Measurements from ENCODE around the gene CASQ2. TPM values are rescaled to one million over a fixed set of nuclear protein-coding genes. Genes with fewer than 3 reads are reported as not detected.
A peak's percentile ranks its signal among the peaks of the same experiment; 100 is the strongest.

CASQ2 gene
- total RNA-seq, 4 donors from 2014 or later: 1.5 to 30.2 (median 7.8) TPM

GRCh38 chr1:115717541-115717940, 51.0 kb downstream of the CASQ2 start:
- intact Hi-C loops (cut with DNase I; ENCODE audit: low total_unique reads): loop anchor here (10.0 kb wide), 1 partner anchor 57 kb away; no protein-coding TSS in a partner anchor

GRCh38 chr1:115714572-115715141, 53.9 kb downstream of the CASQ2 start:
- no peak for DNase-seq
- no peak overlapping the region for H3K4me3 ChIP-seq
- no peaks in the 10 kb centered on the region for H3K36me3 ChIP-seq
- H3K27me3 ChIP-seq: no peaks in the 10 kb centered on the region
- H3K27ac ChIP-seq: no peak overlapping the region
- H3K9me3 ChIP-seq: no peaks in the 10 kb centered on the region
- TF ChIP-seq POLR2A (IDR thresholded peaks at IDR 0.05) (no peak), CTCF (IDR thresholded peaks at IDR 0.05) (no peak)
- no peaks in the 10 kb centered on the region for H3K4me1 ChIP-seq
- intact Hi-C loops (cut with DNase I; ENCODE audit: low total_unique reads): loop anchor here (10.0 kb wide), 1 partner anchor 60 kb away; no protein-coding TSS in a partner anchor

More at GRCh38 chr1:115717541-115717940, 51.0 kb downstream of the CASQ2 start:
- Histone ChIP-seq H3K4me1 (no peaks in the 10 kb centered on the region), H3K36me3 (no peaks in the 10 kb centered on the region), H3K4me3 (no peak overlapping the region), H3K27me3 (no peaks in the 10 kb centered on the region), H3K27ac (no peak overlapping the region), H3K9me3 (no peaks in the 10 kb centered on the region)
- DNase-seq: peak; percentile 38 to 64
- TF ChIP-seq POLR2A (IDR thresholded peaks at IDR 0.05) (no peak), CTCF (IDR thresholded peaks at IDR 0.05) (peak; percentile 34 to 60 (median 55))

GRCh38 chr1:115713906-115714305, 54.6 kb downstream of the CASQ2 start:
- no peak overlapping the region for H3K27ac ChIP-seq
- H3K9me3 ChIP-seq: no peaks in the 10 kb centered on the region
- H3K4me1 ChIP-seq: no peaks in the 10 kb centered on the region
- H3K36me3 ChIP-seq: no peaks in the 10 kb centered on the region
- intact Hi-C loops (cut with DNase I; ENCODE audit: low total_unique reads): loop anchor here (10.0 kb wide), 1 partner anchor 61 kb away; no protein-coding TSS in a partner anchor
- DNase-seq: no peak
- no peaks in the 10 kb centered on the region for H3K27me3 ChIP-seq
- TF ChIP-seq POLR2A (IDR thresholded peaks at IDR 0.05): no peak
- TF ChIP-seq CTCF (IDR thresholded peaks at IDR 0.05): no peak
- H3K4me3 ChIP-seq: no peak overlapping the region

GRCh38 chr1:115712911-115713609, 55.5 kb downstream of the CASQ2 start:
- Histone ChIP-seq H3K27ac (no peak overlapping the region), H3K9me3 (no peaks in the 10 kb centered on the region), H3K4me3 (no peak overlapping the region), H3K4me1 (no peaks in the 10 kb centered on the region), H3K27me3 (no peaks in the 10 kb centered on the region), H3K36me3 (no peaks in the 10 kb centered on the region)
- no peak for TF ChIP-seq CTCF (IDR thresholded peaks at IDR 0.05)
- no peak for TF ChIP-seq POLR2A (IDR thresholded peaks at IDR 0.05)
- intact Hi-C loops (cut with DNase I; ENCODE audit: low total_unique reads): loop anchor here (10.0 kb wide), 1 partner anchor 62 kb away; no protein-coding TSS in a partner anchor
- no peak for DNase-seq

Data from uterus (tissue), 4 donors.